Loucy (cell line): ENCODE data around the gene MRPS31.
A peak's percentile ranks its signal among the peaks of the same experiment; 100 is the strongest.

Experiments
- H2AFZ ChIP-seq: fragments of 200-600 bp; sonication (generic); 2 replicates; pipeline ENCODE4 v1.6.0; 2016; ENCODE audit warnings: antibody characterized with exemption, mild to moderate bottlenecking, low read length, moderate library complexity
- H3F3A ChIP-seq: fragments of 200-600 bp; 2 replicates; pipeline ENCODE4 v1.6.0; 2016; ENCODE audit warnings: antibody characterized with exemption, low read depth, mild to moderate bottlenecking
- H3K27me3 ChIP-seq: fragments of 200-600 bp; sonication (generic); 2 replicates; pipeline ENCODE4 v1.6.1; 2014; ENCODE audit warnings: low read length, mild to moderate bottlenecking; ENCODE audit not compliant: insufficient read depth, poor library complexity, severe bottlenecking
- H3K36me3 ChIP-seq: fragments of 200-600 bp; sonication (generic); 2 replicates; pipeline ENCODE4 v1.6.1; 2016; ENCODE audit warnings: low read length; ENCODE audit not compliant: insufficient read depth
- H3K4me1 ChIP-seq: fragments of 200-600 bp; sonication (generic); 2 replicates; pipeline ENCODE4 v1.5.1; 2014; ENCODE audit warnings: low read length, mild to moderate bottlenecking; ENCODE audit not compliant: insufficient read depth, poor library complexity, severe bottlenecking
- H3K4me2 ChIP-seq: fragments of 200-600 bp; sonication (generic); 2 replicates; pipeline ENCODE4 v1.6.0; 2014; ENCODE audit warnings: antibody characterized with exemption, low read length, low read depth, mild to moderate bottlenecking; ENCODE audit not compliant: poor library complexity, severe bottlenecking
- H3K4me3 ChIP-seq: fragments of 200-600 bp; sonication (generic); 2 replicates; pipeline ENCODE4 v1.5.1; 2014; ENCODE audit warnings: low read length, mild to moderate bottlenecking, mixed read lengths; ENCODE audit not compliant: poor library complexity, severe bottlenecking
- H3K79me2 ChIP-seq: fragments of 200-600 bp; sonication (generic); 2 replicates; pipeline ENCODE4 v1.6.1; 2014; ENCODE audit warnings: low read length; ENCODE audit not compliant: insufficient read depth
- H3K9ac ChIP-seq: fragments of 200-600 bp; sonication (generic); 2 replicates; pipeline ENCODE4 v1.6.0; 2014; ENCODE audit warnings: mild to moderate bottlenecking, low read depth, low read length, moderate library complexity; ENCODE audit not compliant: poor library complexity, severe bottlenecking
- H3K9me2 ChIP-seq: fragments of 200-600 bp; sonication (generic); replicated peaks from 2 replicates; pipeline ENCODE4 v1.6.1; 2016; ENCODE audit warnings: low read depth, low read length, mixed read lengths
- H3K9me3 ChIP-seq: fragments of 200-600 bp; sonication (generic); 2 replicates; pipeline ENCODE4 v1.6.1; 2014; ENCODE audit warnings: mild to moderate bottlenecking, antibody characterized with exemption, low read length, low read depth; ENCODE audit not compliant: insufficient read depth
- H4K20me1 ChIP-seq: fragments of 200-600 bp; sonication (generic); 2 replicates; pipeline ENCODE4 v1.6.0; 2014; ENCODE audit warnings: antibody characterized with exemption, low read length, mild to moderate bottlenecking; ENCODE audit not compliant: insufficient read depth, poor library complexity, severe bottlenecking
- EZH2phosphoT487 ChIP-seq: fragments of 200-600 bp; IDR thresholded peaks from 2 replicates; pipeline ENCODE4 v1.6.1; 2018; ENCODE audit warnings: antibody characterized with exemption, mild to moderate bottlenecking, moderate library complexity, borderline replicate concordance
- TF ChIP-seq, protein P1 (sequence below): fragments of 200-600 bp; sonication (generic); conservative IDR thresholded peaks from 2 replicates; pipeline ENCODE4 v1.5.1; 2014; ENCODE audit warnings: mild to moderate bottlenecking, antibody characterized with exemption, low read length

The MRPS31 gene

DNA sequence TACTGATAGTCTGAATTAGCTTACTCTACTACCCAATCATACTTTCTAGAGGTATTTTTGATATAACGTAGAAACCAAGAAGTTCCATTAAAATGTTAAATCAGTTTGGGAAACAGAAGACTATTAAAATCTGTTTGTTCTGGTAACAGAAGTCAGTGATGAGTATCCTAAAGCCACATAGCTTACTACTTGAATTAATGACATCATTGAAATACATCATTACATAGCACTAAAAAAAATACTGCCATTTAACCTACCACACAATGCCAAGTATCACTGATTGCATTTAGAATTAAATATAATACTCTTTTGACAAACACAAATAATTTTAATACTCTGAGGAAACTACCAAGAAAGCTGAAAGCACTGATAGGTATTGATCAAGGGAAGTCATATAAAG, 5.4 kb downstream of the MRPS31 start:
- peaks cover 21% of the 10 kb centered on the region for H4K20me1 ChIP-seq
- H3K9me2 ChIP-seq, result no peaks in the 10 kb centered on the region
- H2AFZ ChIP-seq, result no peak overlapping the region
- no peaks in the 10 kb centered on the region for H3F3A ChIP-seq
- peaks cover 44% of the 10 kb centered on the region for H3K79me2 ChIP-seq
- no peak overlapping the region for H3K4me3 ChIP-seq
- H3K4me2 ChIP-seq, result peak overlapping the region; percentile 21
- no peaks in the 10 kb centered on the region for H3K9me3 ChIP-seq
- peaks cover 30% of the 10 kb centered on the region for H3K4me1 ChIP-seq
- H3K9ac ChIP-seq, result no peak overlapping the region
- H3K36me3 ChIP-seq, result no peaks in the 10 kb centered on the region
- TF ChIP-seq, protein P1, sequence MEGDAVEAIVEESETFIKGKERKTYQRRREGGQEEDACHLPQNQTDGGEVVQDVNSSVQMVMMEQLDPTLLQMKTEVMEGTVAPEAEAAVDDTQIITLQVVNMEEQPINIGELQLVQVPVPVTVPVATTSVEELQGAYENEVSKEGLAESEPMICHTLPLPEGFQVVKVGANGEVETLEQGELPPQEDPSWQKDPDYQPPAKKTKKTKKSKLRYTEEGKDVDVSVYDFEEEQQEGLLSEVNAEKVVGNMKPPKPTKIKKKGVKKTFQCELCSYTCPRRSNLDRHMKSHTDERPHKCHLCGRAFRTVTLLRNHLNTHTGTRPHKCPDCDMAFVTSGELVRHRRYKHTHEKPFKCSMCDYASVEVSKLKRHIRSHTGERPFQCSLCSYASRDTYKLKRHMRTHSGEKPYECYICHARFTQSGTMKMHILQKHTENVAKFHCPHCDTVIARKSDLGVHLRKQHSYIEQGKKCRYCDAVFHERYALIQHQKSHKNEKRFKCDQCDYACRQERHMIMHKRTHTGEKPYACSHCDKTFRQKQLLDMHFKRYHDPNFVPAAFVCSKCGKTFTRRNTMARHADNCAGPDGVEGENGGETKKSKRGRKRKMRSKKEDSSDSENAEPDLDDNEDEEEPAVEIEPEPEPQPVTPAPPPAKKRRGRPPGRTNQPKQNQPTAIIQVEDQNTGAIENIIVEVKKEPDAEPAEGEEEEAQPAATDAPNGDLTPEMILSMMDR, result no peak
- no peak for TF ChIP-seq EZH2phosphoT487
- H3K27me3 ChIP-seq, result no peaks in the 10 kb centered on the region

DNA sequence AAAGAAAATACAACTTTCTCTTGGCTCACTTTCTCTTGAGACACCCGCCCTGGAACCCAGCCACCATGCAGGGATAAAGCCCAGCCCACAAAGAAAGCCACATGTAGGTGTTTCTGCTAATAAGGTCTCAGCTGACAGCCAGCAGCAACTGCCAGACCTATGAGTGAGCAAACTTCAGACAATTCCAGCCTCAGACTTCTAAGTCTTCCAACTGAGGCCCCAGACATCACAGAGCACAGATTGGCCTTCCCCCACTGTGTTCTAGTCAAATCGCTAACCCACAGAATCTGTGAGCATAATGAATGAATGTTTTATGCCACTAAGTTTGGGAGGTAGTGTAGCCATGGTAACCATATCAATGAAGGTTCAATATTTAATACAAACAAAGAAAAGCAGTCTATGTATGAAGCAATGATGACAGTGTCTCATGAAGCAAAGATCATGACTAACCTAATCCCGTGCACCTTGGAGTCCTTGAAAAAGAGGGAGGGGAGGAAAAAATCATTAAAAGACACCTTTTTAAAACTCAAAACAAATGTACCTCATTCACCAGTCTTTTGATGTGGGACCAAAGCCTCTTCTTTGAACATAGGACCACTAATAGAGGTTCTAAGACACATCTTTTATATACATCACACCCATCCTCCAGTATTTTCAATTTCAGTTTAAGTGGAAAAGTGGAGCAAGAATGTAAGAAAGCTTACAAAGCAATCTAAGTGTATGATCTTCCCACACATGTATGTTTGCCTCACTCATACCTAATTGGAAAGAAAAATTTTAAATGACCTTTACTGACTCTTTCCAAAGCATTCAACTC, 6.2 kb downstream of the MRPS31 start:
- Histone ChIP-seq H3K4me1 (peaks cover 22% of the 10 kb centered on the region), H3K79me2 (peaks cover 38% of the 10 kb centered on the region), H3K4me3 (peak overlapping the region; percentile 32), H3K9me2 (no peaks in the 10 kb centered on the region), H3K4me2 (peak overlapping the region; percentile 55), H3K9me3 (no peaks in the 10 kb centered on the region), H3F3A (no peaks in the 10 kb centered on the region), H4K20me1 (peaks cover 13% of the 10 kb centered on the region), H3K27me3 (no peaks in the 10 kb centered on the region), H3K9ac (peak overlapping the region; percentile 19), H2AFZ (no peak overlapping the region), H3K36me3 (no peaks in the 10 kb centered on the region)
- TF ChIP-seq, protein P1, result no peak
- TF ChIP-seq EZH2phosphoT487, result no peak

DNA sequence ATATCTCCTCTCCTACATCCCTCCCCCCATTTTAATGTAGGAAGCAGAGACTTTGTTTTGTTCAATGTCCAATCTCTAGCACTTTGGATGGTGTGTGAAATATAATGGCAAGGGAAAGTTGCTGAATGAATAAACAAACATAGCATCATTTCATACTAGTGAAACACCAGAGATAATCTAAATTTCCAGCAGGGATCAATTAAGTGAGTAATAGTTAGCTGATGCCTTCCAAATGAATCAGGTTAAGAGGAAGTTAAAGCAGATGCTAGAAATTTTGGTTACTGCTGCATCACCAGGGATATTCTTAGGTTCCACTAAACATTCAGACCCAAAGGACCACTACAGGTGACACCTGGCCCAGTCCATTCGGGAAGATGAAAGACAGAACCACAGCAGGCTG, 8.1 kb downstream of the MRPS31 start:
- no peak overlapping the region for H3K4me3 ChIP-seq
- H3K4me1 ChIP-seq, result peaks cover 19% of the 10 kb centered on the region
- no peak overlapping the region for H3K9ac ChIP-seq
- H3K9me2 ChIP-seq, result no peaks in the 10 kb centered on the region
- H3K79me2 ChIP-seq, result peaks cover 34% of the 10 kb centered on the region
- TF ChIP-seq, protein P1, result no peak
- no peak for TF ChIP-seq EZH2phosphoT487
- H3K36me3 ChIP-seq, result peaks cover 5% of the 10 kb centered on the region; the same call in 1 of the 2 replicates
- peaks cover 13% of the 10 kb centered on the region for H4K20me1 ChIP-seq
- H2AFZ ChIP-seq, result no peak overlapping the region
- H3K27me3 ChIP-seq, result no peaks in the 10 kb centered on the region
- no peaks in the 10 kb centered on the region for H3K9me3 ChIP-seq
- no peaks in the 10 kb centered on the region for H3F3A ChIP-seq
- H3K4me2 ChIP-seq, result no peak overlapping the region
